Hematopoietic multipotent progenitor cell treated with erythropoietin and hydrocortisone succinate and interleukin-3 and kit ligand, for 4 days (in vitro differentiated cells): ENCODE results near the gene SAC3D1.

ENCODE experiments used
- DNase-seq: peaks from one replicate; pipeline ENCODE4 v3.0.0-alpha.2; 2015

The SAC3D1 gene

DNA sequence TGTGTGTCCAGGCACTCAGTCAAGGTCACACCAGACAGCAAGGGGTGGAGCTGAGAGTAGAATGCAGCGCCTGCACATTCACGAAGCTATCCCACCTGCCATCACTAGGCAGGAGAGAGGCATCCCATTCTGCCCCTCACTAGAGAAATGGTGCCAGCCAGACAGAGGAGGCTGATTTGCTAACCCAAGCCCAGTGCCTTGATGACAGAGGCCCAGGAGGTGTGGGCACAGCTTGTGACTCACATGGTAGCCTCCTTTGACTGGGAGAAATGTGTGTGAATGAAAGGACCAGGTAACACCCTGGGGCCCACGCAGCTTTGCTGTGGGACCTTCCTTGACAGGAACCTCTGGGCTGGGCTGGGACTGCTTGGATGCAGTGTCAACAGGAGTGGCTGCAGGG is 22.5 kb downstream of the SAC3D1 start:
- DNase-seq: no peak

DNA sequence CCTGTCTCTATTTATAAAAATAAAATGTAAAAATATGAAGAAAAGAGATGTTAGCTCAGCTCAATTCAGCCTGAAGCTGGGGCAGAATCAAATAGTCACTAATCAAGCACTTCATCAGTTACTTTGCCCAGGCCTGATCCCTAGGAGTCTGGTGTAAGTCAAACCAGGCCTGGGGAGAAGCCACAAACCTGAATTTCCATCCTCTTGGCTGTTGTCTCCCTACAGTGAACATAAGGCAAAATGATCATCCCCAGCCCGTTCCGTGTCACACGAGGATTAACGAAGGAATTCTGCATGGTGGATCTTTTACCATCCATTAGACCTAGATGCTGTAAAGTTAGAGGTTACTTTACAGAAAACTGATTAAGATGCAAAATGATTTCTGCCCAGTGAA is 23.8 kb downstream of the SAC3D1 start:
- no peak for DNase-seq

DNA sequence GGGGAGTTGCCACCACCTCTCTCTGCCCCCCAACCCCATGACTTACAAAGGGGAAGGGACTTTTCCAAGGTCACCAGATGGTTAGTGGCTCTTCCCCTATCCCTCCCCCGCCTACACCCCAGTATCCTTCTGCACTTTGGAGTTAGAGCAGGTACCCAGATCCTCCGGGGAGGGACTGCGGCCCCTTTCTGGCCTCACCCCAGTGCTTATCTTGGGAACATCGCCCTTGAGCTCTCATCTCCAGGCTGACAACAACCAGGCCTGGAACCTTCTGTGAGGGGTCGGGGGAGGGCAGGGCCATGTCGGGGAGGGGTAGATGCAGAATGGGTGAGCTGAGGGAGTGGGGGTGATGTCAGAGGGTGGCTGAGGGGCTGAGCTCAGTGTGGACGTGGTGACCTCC is 24.8 kb downstream of the SAC3D1 start:
- no peak for DNase-seq

GRCh38 chr11:65066315-65066714 is 25.3 kb downstream of the SAC3D1 start:
- DNase-seq: no peak

DNA sequence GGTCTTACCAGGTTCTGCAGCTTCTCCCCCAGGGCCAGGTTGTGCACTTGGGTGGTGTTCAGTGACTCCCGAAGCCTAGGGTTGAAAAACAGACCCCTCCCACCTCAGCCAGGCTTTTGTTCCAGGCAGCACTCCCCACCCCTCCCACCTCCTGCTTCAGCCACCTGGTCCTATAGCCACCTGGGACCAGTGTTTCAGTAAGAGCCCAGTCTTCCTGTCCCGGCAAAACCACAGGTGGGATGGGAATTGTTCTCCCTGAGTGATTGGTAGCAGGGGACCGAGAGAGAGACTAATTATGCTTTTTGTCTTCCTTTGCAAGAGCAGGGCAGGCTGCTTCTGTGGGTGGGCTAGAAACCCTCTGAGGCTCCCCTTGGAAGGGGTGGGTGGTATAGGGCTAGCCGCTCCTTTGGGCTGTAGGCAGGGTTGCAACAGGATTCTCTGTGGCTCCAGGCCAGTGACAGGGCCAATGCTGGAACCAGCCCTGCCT is 25.8 kb downstream of the SAC3D1 start:
- no peak for DNase-seq

- DNase-seq: no peak
These were observed 26.4 kb downstream of the SAC3D1 start for GRCh38 chr11:65067446-65067845.

GRCh38 chr11:65069217-65069616 is 28.2 kb downstream of the SAC3D1 start:
- DNase-seq: peak; percentile 41

GRCh38 chr11:65071907-65072630 is 31.1 kb downstream of the SAC3D1 start:
- DNase-seq: peak; percentile 18

GRCh38 chr11:65072631-65072966 is 31.6 kb downstream of the SAC3D1 start:
- DNase-seq: no peak

GRCh38 chr11:65077451-65077850 is 36.4 kb downstream of the SAC3D1 start:
- DNase-seq: peak; percentile 21

GRCh38 chr11:65078151-65078550 is 37.1 kb downstream of the SAC3D1 start:
- peak; percentile 80 for DNase-seq

DNA sequence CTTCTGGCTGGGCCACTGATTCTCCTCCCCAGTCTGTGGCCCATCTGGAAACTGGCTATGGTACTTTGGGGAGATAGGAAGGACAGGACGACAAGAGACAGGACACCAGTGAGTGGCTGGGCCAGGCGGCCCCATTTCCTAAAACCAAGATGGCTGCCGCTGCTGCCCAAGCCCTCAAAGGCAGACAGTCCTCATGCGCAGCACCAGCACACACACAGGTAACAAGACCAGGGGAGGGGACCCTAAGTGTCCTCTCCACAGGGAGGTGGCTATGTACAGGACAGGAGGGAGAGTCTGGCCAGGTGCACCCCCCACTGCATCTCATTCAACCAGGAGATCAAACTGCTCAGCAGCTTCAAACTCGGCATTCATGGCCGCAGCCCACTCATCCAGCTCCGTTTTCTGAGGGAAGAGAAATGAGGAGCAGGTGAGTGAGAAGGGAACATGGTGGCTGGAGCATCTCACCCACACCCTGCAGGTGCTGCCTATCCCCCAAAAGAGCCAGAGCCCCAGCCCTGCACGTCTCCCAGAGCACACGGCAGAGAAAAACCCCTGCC is 37.9 kb downstream of the SAC3D1 start:
- DNase-seq: no peak

- DNase-seq: peak; percentile 23
These were observed 42.3 kb downstream of the SAC3D1 start for GRCh38 chr11:65083134-65083833.

DNA sequence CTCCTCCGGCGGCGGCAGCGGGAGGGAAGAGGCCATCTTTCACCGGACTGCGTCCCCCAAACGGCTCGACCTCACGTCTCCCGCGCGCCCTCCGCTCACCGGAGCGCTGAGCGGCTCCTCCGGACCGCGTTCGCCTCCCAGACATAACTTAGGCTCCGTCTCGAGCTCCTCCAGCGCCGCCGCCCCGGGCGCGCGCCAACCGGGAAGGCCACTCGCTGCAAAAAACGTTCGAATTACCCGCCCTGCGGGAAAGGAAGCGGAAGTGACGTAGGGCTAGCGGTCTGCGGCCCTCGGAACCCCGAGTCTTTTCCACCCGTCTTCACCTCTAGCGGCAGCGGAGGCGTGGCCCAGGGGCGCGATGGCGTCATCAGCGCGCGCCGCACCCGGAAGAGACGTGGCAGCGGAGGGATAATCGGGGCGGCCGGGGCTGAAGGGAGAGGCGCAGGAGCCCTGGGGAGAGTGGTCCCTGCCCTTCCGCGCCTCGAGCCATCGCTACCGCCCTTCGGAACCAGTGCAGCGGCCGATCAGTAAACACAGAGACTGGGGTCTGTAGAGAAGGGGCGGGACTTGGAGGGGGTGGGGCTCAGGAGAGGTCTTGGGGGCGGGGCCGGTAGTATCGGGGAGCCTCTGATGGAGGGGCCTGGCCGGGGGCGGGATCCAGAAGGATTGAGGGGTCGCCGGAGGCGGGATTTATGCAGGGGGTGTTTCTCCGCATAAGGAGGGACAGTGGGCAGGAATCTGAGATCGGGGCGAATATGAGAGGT is 43.0 kb downstream of the SAC3D1 start, which contains the start of the genes CDCA5 and ZFPL1:
Gene CDCA5, minus strand, starts transcription at position 207 of the 764 bp plus-strand sequence. Its CDS starts 62 bp downstream, at position 145.
Gene ZFPL1, plus strand, starts transcription at position 389 of the 764 bp plus-strand sequence. CDS start 477 bp downstream, outside the sequence.
- peak; percentile 98 for DNase-seq

DNA sequence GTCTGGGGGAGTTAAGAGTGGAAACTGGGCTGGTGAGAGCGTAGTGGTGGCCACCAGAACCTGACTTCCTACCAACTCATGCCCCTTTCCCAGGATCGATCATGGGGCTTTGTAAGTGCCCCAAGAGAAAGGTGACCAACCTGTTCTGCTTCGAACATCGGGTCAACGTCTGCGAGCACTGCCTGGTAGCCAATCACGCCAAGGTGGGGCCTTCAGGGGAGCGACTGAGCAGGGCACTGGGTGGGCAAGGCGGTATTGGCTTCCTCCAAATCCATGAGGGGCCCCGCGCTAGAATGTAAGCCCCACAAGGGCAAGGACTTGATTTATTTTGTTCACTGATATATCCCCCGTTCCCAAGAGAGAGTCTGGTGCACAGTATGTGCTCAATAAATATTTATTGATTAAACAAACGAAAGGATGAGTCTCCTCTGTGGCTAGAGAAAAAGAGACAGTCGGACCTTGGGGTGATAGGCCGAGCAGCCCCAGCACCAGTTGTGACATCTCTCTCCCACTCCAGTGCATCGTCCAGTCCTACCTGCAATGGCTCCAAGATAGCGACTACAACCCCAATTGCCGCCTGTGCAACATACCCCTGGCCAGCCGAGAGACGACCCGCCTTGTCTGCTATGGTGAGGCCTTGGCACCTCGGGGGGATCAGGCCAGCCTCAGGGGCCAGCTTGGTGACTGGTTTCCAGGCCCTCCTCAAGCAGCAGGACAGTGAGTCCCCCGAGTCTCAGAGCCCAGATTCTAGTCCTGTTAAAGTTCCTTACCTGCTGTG is 43.8 kb downstream of the SAC3D1 start:
- DNase-seq: no peak

DNA sequence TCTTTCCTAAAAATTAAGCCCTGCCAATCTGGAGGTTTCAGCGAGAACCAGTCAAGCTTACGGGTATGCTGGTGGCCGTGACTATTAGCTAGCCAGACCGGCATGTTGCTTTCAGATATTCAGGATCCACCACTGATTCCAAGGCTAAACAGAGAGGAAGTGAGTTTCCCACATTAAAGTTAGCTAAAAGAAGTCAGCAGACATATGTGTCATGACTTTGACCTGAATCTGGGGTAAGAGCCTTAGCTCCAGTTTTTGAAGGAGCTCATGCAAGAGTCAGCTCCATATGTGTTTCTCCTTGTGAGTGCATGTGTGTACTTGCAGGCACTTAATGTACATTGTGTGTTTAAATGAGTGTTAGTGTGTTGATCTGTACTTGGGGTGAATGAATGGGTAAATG is 44.4 kb downstream of the SAC3D1 start:
- no peak for DNase-seq

DNA sequence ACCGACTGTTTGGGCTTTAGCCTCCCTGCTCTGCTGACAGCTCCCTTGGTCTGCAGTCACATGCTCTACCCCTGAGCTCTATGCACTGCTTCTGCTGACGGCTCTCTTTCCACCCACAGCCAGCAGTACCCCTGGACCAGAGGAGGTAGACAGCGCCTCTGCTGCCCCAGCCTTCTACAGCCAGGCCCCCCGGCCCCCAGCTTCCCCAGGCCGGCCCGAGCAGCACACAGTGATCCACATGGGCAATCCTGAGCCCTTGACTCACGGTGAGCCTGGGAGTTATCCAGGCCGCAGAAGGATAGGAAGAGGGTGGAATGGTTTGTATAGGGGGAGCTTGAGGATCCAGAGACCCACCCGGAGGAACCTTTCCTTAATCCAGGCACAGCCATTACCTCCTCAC is 45.8 kb downstream of the SAC3D1 start:
- DNase-seq: no peak

GRCh38 chr11:65087216-65087615 is 46.2 kb downstream of the SAC3D1 start:
- DNase-seq: no peak

GRCh38 chr11:65087827-65088226 is 46.8 kb downstream of the SAC3D1 start:
- DNase-seq: no peak

GRCh38 chr11:65089621-65090020 is 48.6 kb downstream of the SAC3D1 start:
- DNase-seq: no peak

- no peak for DNase-seq
These were observed 49.6 kb downstream of the SAC3D1 start for GRCh38 chr11:65090628-65091027.
